Measurements from ENCODE around the gene ATXN1. TPM values are rescaled to one million over a fixed set of nuclear protein-coding genes. Genes with fewer than 3 reads are reported as not detected.

Gene ATXN1
- total RNA-seq, 1 experiment from 2014 or later, result 5.6 TPM

DNA sequence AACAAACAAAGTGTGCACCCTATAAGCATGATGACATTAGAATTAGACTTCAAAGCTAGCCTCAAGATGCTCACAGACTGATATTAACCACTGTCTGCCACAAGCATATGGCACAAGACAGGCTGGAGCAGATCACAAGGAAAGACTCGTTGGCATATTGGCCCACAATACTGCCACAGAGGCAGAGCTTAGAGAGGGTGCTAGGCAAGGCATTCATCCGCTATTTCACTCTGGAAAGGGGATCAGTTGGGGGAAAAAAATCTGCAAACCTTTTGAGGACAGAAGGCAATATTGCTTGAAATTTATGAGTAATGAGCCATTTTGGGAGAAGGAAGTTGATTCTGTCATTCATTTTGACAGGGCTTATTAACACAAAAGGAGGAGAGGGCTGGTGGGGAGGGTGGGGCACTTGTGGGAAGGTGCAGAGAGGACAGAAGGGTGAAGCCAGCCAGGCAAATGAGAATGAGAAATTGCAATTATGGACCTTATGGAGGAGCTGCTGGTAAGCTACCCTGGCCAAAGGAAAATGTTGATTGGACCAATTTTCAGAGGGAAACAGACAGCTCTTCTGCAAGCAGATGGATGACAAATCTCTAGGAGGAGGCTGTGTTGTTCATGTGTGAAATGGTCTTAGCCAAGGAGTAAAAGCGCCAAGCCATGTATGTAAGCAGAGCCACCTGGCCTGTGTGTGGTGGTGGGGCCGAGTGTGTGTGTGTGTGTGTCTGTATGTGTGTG is 335.2 kb downstream of the ATXN1 start:
- Histone ChIP-seq H3K4me1 (ENCODE audit: insufficient read depth, low read length) (no peaks in the 10 kb centered on the region), H3K4me2 (ENCODE audit: insufficient read depth, insufficient read length, low read length) (no peak overlapping the region), H3K23me2 (ENCODE audit: insufficient read length, low read depth, low read length, poor library complexity, severe bottlenecking) (no peaks in the 10 kb centered on the region), H3K4ac (ENCODE audit: low read depth, low read length) (no peak overlapping the region), H3K9me3 (ENCODE audit: control insufficient read depth, low read depth, low read length) (no peaks in the 10 kb centered on the region), H2AK5ac (ENCODE audit: insufficient read length, low read length) (no peak overlapping the region), H2BK5ac (ENCODE audit: insufficient read length, low read length) (no peak overlapping the region), H3K9ac (ENCODE audit: extremely low read depth, insufficient read length, low read length) (no peak overlapping the region), H4K91ac (ENCODE audit: insufficient read length, low read depth, low read length) (no peak overlapping the region), H3K14ac (ENCODE audit: insufficient read depth, low read length) (no peak overlapping the region; the same call in 1 of the 2 replicates), H4K5ac (ENCODE audit: insufficient read length, low read depth, low read length) (no peak overlapping the region), H3K18ac (ENCODE audit: insufficient read length, low read depth, low read length) (no peak overlapping the region), H2BK120ac (ENCODE audit: low read depth, low read length, poor library complexity, severe bottlenecking) (no peak overlapping the region), H3K56ac (ENCODE audit: insufficient read length, low read depth, low read length) (no peak overlapping the region), H4K20me1 (ENCODE audit: control insufficient read depth, insufficient read depth, insufficient read length) (no peaks in the 10 kb centered on the region), H2BK20ac (ENCODE audit: low read depth, low read length, poor library complexity, severe bottlenecking) (no peak overlapping the region), H2BK15ac (ENCODE audit: low read depth, low read length) (no peak overlapping the region), H3K79me2 (ENCODE audit: insufficient read depth, low read length) (no peaks in the 10 kb centered on the region), H2BK12ac (ENCODE audit: insufficient read length, low read depth, low read length) (no peak overlapping the region), H3K27ac (ENCODE audit: insufficient read length, low read depth, low read length) (no peak overlapping the region), H2AFZ (ENCODE audit: low read length) (no peak overlapping the region), H3K79me1 (ENCODE audit: insufficient read depth, low read depth, low read length, poor library complexity, severe bottlenecking) (no peaks in the 10 kb centered on the region), H3K23ac (ENCODE audit: insufficient read length, low read depth, low read length) (no peak overlapping the region), H4K8ac (replicated peaks; ENCODE audit: insufficient read length, low read depth, low read length) (no peak overlapping the region), H3K27me3 (ENCODE audit: insufficient read depth, low read length) (no peaks in the 10 kb centered on the region), H3T11ph (ENCODE audit: low read length) (no peak overlapping the region)
- peak overlapping the region in 2 of 3 experiments; percentile 3 to 8; a peak in 3 of 7 replicates for H3K27ac Mint-ChIP-seq
- peaks cover 10 to 18% of the 10 kb centered on the region in 2 experiments for H3K4me1 Mint-ChIP-seq
- no peak overlapping the region for H3K4me3 Mint-ChIP-seq
- H3K9me3 Mint-ChIP-seq, result no peaks in the 10 kb centered on the region
- H3K27me3 Mint-ChIP-seq (ENCODE audit: low read depth), result no peaks in the 10 kb centered on the region
- DNase-seq, result no peak
- H3K36me3 Mint-ChIP-seq (ENCODE audit: insufficient read depth in 1 of 3, low read depth in 3 of 3), result no peaks in the 10 kb centered on the region
- no CpG with 5 or more reads among the region's 4 CpGs for whole genome bisulfite sequencing (ENCODE audit: extremely low coverage, insufficient read length, low lambda C conversion rate)
- TF ChIP-seq, protein P1, sequence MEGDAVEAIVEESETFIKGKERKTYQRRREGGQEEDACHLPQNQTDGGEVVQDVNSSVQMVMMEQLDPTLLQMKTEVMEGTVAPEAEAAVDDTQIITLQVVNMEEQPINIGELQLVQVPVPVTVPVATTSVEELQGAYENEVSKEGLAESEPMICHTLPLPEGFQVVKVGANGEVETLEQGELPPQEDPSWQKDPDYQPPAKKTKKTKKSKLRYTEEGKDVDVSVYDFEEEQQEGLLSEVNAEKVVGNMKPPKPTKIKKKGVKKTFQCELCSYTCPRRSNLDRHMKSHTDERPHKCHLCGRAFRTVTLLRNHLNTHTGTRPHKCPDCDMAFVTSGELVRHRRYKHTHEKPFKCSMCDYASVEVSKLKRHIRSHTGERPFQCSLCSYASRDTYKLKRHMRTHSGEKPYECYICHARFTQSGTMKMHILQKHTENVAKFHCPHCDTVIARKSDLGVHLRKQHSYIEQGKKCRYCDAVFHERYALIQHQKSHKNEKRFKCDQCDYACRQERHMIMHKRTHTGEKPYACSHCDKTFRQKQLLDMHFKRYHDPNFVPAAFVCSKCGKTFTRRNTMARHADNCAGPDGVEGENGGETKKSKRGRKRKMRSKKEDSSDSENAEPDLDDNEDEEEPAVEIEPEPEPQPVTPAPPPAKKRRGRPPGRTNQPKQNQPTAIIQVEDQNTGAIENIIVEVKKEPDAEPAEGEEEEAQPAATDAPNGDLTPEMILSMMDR (conservative IDR thresholded peaks at IDR 0.05), result no peak
